Measurements from ENCODE around the gene TM9SF1. TPM values are rescaled to one million over a fixed set of nuclear protein-coding genes. Genes with fewer than 3 reads are reported as not detected.
A peak's percentile ranks its signal among the peaks of the same experiment; 100 is the strongest.

TM9SF1 gene
- total and polyA plus RNA-seq, 7 donors, result 7.9 to 37.2 (median 33.5) TPM

- intact Hi-C loops (cut with DNase I), result no loop called here
- peaks cover 30 to 67% (median 44%) of the 10 kb centered on the region in 4 donors for H3K36me3 ChIP-seq
- WGBS, 2 donors, result 92 to 94% methylated on average over 5 of the region's 5 CpGs
- no peak for DNase-seq
- H3K27ac ChIP-seq, result no peak overlapping the region
- TF ChIP-seq CTCF (IDR thresholded peaks at IDR 0.05) (no peak), POLR2AphosphoS5 (IDR thresholded peaks at IDR 0.05) (no peak), POLR2A (IDR thresholded peaks at IDR 0.05) (no peak), EP300 (IDR thresholded peaks at IDR 0.05) (no peak)
- no peaks in the 10 kb centered on the region for H3K27me3 ChIP-seq
- no peak overlapping the region for H3K4me3 ChIP-seq
- H3K4me1 ChIP-seq, result peaks cover 0 to 51% (median 43%) of the 10 kb centered on the region in 4 donors
- H3K9me3 ChIP-seq, result no peaks in the 10 kb centered on the region
Observed at GRCh38 chr14:24235804-24236688, 40.8 kb upstream of the TM9SF1 start.

- TF ChIP-seq POLR2AphosphoS5 (IDR thresholded peaks at IDR 0.05) (no peak), EP300 (IDR thresholded peaks at IDR 0.05) (no peak), CTCF (IDR thresholded peaks at IDR 0.05) (no peak), POLR2A (IDR thresholded peaks at IDR 0.05) (no peak)
- DNase-seq, result no peak
- H3K27me3 ChIP-seq, result no peaks in the 10 kb centered on the region
- H3K4me1 ChIP-seq, result peaks cover 0 to 38% (median 32%) of the 10 kb centered on the region in 4 donors
- H3K36me3 ChIP-seq, result peaks cover 16 to 50% (median 29%) of the 10 kb centered on the region in 4 donors
- H3K4me3 ChIP-seq, result no peak overlapping the region
- intact Hi-C loops (cut with DNase I), result loop anchor here (5.0 kb wide), 1 partner anchor 87 kb away; the partner anchor contains the start of genes PSME2 and RNF31
- 89 to 96% methylated on average over 3 of the region's 3 CpGs for WGBS, 2 donors
- no peaks in the 10 kb centered on the region for H3K9me3 ChIP-seq
- H3K27ac ChIP-seq, result peak overlapping the region in 2 of 4 donors; percentile 18 to 93
Observed at GRCh38 chr14:24234095-24235005, 39.1 kb upstream of the TM9SF1 start.

GRCh38 chr14:24233538-24233866, 38.3 kb upstream of the TM9SF1 start:
- DNase-seq, result no peak
- WGBS, 2 donors, result 68 to 84% methylated on average over 2 of the region's 2 CpGs
- TF ChIP-seq CTCF (IDR thresholded peaks at IDR 0.05), result no peak
- TF ChIP-seq EP300 (IDR thresholded peaks at IDR 0.05), result no peak
- TF ChIP-seq POLR2A (IDR thresholded peaks at IDR 0.05), result no peak
- no peak for TF ChIP-seq POLR2AphosphoS5 (IDR thresholded peaks at IDR 0.05)
- peaks cover 0 to 32% (median 30%) of the 10 kb centered on the region in 4 donors for H3K4me1 ChIP-seq
- no peaks in the 10 kb centered on the region for H3K9me3 ChIP-seq
- H3K36me3 ChIP-seq, result peaks cover 14 to 42% (median 22%) of the 10 kb centered on the region in 4 donors
- no peaks in the 10 kb centered on the region for H3K27me3 ChIP-seq
- intact Hi-C loops (cut with DNase I), result loop anchor here (5.0 kb wide), 1 partner anchor 86 kb away; the partner anchor contains the start of genes PSME2 and RNF31
- H3K27ac ChIP-seq, result peak overlapping the region; percentile 82 to 93 (median 89)
- H3K4me3 ChIP-seq, result peak overlapping the region; percentile 68 to 91 (median 88)

DNA sequence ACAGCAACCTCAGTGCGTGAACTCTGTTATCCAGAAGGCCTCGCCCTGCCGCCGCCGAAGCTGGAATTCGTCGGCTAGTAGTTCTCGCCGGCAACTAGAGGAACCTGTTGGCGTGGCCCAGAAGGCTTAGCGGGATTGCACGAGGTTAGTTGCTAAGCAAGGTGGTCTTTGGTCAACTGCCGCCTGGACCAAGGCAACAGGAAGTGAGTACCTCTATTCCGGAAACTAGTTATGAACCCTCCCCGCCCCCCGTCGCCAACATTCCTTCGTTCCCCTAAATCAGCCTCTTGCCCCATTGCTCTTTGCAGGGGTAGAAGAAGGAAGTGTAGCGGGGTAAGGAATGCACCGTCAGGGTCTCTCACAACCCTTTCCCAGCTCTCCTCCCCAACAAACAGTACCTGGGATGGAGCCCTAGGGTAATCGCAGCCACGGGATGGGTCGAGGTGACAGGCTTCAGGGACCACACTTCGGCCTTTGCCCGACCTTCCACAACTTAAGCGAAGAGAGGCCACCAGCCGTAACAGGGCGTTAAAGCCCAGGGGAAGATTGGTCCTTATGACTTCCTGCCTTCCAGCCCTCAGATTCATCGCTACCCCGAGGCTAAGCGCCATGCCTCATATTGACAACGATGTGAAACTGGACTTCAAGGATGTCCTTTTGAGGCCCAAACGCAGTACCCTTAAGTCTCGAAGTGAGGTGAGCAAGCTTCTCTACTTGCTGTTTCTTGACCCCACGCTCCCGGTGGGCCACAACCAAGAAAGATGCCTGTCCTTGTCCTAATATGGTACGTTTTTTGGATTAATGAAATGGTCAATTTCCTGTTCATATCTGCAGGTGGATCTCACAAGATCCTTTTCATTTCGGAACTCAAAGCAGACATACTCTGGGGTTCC, 37.6 kb upstream of the TM9SF1 start, which contains the start of gene GMPR2:
Gene GMPR2, plus strand, starts transcription at position 285 of the 893 bp plus-strand sequence. Its CDS starts 325 bp downstream, at position 610.
- Histone ChIP-seq H3K27me3 (no peaks in the 10 kb centered on the region), H3K27ac (peak within 1 kb of the TSS; percentile 82 to 93 (median 89)), H3K9me3 (no peaks in the 10 kb centered on the region), H3K4me3 (peak within 1 kb of the TSS; percentile 68 to 91 (median 88)), H3K4me1 (peaks cover 0 to 32% (median 30%) of the 10 kb centered on the region in 4 donors), H3K36me3 (peaks cover 13 to 41% (median 19%) of the 10 kb centered on the region in 4 donors)
- TF ChIP-seq EP300 (IDR thresholded peaks at IDR 0.05), result no peak
- peak; percentile 23 to 43 (median 34) for TF ChIP-seq POLR2AphosphoS5 (IDR thresholded peaks at IDR 0.05)
- no peak for TF ChIP-seq CTCF (IDR thresholded peaks at IDR 0.05)
- TF ChIP-seq POLR2A (IDR thresholded peaks at IDR 0.05), result no peak
- WGBS, 2 donors, result 5% methylated on average over 38 of the region's 38 CpGs
- no peak for DNase-seq
- intact Hi-C loops (cut with DNase I), result loop anchor here (5.0 kb wide), 1 partner anchor 86 kb away; the partner anchor contains the start of genes PSME2 and RNF31

Data from sigmoid colon (tissue), 7 donors.